Tibial nerve (tissue), 3 donors: ENCODE measurements around the gene HEATR5B.

Experiments
- CTCF ChIP-seq, 5 experiments: fragments of 200-600 bp in 3 of 5; fragments of 450-650 bp in 2 of 5; sonication (generic) in 3 of 5; IDR thresholded peaks; one replicate each; pipeline ENCODE4 v1.5.1; 2016 to 2019; ENCODE audit warnings: antibody characterized with exemption in 5 of 5, mild to moderate bottlenecking in 3 of 5, moderate library complexity in 2 of 5
- POLR2A ChIP-seq, 2 donors: fragments of 450-650 bp; IDR thresholded peaks; one replicate each; pipeline ENCODE4 v1.6.1; 2017; ENCODE audit warnings: antibody characterized with exemption in 2 of 2, mild to moderate bottlenecking in 2 of 2, moderate library complexity in 2 of 2

GRCh38 chr2:36981911-36982310 lies 102.3 kb downstream of the HEATR5B start:
- TF ChIP-seq CTCF (IDR thresholded peaks at IDR 0.05), result no peak
- TF ChIP-seq POLR2A (IDR thresholded peaks at IDR 0.05), result no peak
